HL-60 (cell line): ENCODE measurements around the gene APEH.

Experiments
- CTCF ChIP-seq: IDR thresholded peaks from one replicate; pipeline ENCODE4 v1.5.1; 2011; ENCODE audit warnings: low read length, control low read depth, inconsistent platforms; ENCODE audit not compliant: insufficient read depth
- GABPA ChIP-seq: IDR thresholded peaks from 2 replicates; pipeline ENCODE4 v1.6.1; 2012; ENCODE audit warnings: low read depth
- POLR2AphosphoS5 ChIP-seq: IDR thresholded peaks from 2 replicates; pipeline ENCODE4 v1.6.1; 2012; ENCODE audit warnings: low read depth
- SPI1 ChIP-seq: IDR thresholded peaks from 2 replicates; pipeline ENCODE4 v1.6.1; 2012; ENCODE audit warnings: low read depth, mild to moderate bottlenecking, borderline replicate concordance
- TF ChIP-seq, protein P1 (sequence below): IDR thresholded peaks from 2 replicates; pipeline ENCODE4 v1.6.1; 2012; ENCODE audit warnings: low read depth; ENCODE audit not compliant: insufficient replicate concordance

- TF ChIP-seq CTCF (no peak), POLR2AphosphoS5 (no peak), GABPA (no peak), SPI1 (no peak)
- TF ChIP-seq, protein P1, sequence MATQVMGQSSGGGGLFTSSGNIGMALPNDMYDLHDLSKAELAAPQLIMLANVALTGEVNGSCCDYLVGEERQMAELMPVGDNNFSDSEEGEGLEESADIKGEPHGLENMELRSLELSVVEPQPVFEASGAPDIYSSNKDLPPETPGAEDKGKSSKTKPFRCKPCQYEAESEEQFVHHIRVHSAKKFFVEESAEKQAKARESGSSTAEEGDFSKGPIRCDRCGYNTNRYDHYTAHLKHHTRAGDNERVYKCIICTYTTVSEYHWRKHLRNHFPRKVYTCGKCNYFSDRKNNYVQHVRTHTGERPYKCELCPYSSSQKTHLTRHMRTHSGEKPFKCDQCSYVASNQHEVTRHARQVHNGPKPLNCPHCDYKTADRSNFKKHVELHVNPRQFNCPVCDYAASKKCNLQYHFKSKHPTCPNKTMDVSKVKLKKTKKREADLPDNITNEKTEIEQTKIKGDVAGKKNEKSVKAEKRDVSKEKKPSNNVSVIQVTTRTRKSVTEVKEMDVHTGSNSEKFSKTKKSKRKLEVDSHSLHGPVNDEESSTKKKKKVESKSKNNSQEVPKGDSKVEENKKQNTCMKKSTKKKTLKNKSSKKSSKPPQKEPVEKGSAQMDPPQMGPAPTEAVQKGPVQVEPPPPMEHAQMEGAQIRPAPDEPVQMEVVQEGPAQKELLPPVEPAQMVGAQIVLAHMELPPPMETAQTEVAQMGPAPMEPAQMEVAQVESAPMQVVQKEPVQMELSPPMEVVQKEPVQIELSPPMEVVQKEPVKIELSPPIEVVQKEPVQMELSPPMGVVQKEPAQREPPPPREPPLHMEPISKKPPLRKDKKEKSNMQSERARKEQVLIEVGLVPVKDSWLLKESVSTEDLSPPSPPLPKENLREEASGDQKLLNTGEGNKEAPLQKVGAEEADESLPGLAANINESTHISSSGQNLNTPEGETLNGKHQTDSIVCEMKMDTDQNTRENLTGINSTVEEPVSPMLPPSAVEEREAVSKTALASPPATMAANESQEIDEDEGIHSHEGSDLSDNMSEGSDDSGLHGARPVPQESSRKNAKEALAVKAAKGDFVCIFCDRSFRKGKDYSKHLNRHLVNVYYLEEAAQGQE = no peak
Observed at GRCh38 chr3:49727924-49728361, 53.8 kb downstream of the APEH start.
